ENCODE data around the gene RASSF5. TPM values are rescaled to one million over a fixed set of nuclear protein-coding genes. Genes with fewer than 3 reads are reported as not detected.

RASSF5 gene
- total and polyA plus RNA-seq, 9 of the 15 experiments (the other 6 are each of a cell fraction or from before 2014, with no cell fraction given): 6.1 to 41.0 (median 25.2) TPM

- Histone ChIP-seq H3K4me1 (replicated peaks in 1 of 2; ENCODE audit: control insufficient read depth in 2 of 2, insufficient read depth in 2 of 2, low read length in 2 of 2) (peaks cover 36 to 60% of the 10 kb centered on the region in 2 experiments), H3K27me3 (ENCODE audit: control insufficient read depth in 2 of 2, insufficient read depth in 2 of 2, low read length in 2 of 2) (no peaks in the 10 kb centered on the region), H3K9ac (ENCODE audit: insufficient read depth in 1 of 2, low read depth in 2 of 2, low read length in 2 of 2) (no peak overlapping the region), H3K9me3 (replicated peaks; ENCODE audit: control insufficient read depth, insufficient read depth, low read depth, low read length) (no peaks in the 10 kb centered on the region), H3K4me3 (no peak overlapping the region), H3K36me3 (ENCODE audit: control insufficient read depth, insufficient read depth, low read length) (no peaks in the 10 kb centered on the region), H4K20me1 (replicated peaks; ENCODE audit: control insufficient read depth, insufficient read depth, low read length) (no peaks in the 10 kb centered on the region), H3K79me2 (ENCODE audit: control insufficient read depth, insufficient read depth, low read length) (peaks cover 21% of the 10 kb centered on the region), H3K9me1 (ENCODE audit: control insufficient read depth, insufficient read depth, low read length) (no peaks in the 10 kb centered on the region), H3K27ac (ENCODE audit: extremely low read depth, low read depth, low read length) (no peak overlapping the region), H3K4me2 (ENCODE audit: insufficient read depth, low read length) (no peak overlapping the region), H2AFZ (ENCODE audit: low read depth, low read length) (0 out of 2 replicates have a peak overlapping the region, but pooled peaks have one; percentile 11)
- no peak for DNase-seq (ENCODE audit: extremely low read depth in 1 of 4, low spot score in 3 of 4)
- POLR2A ChIA-PET: interaction anchor here (0.8 to 2.7 kb wide), 6 partner anchors 14 to 117 kb away, joined by 3 to 10 read pairs (median 4); no protein-coding TSS in a partner anchor
- no peak for TF ChIP-seq FOXM1 (IDR thresholded peaks at IDR 0.05; ENCODE audit: low read depth)
- no peak for TF ChIP-seq FOXM1 (CRISPR knock-in tag; IDR thresholded peaks at IDR 0.05; ENCODE audit: low read depth)
- no peak for TF ChIP-seq RBM25 (IDR thresholded peaks at IDR 0.05; ENCODE audit: low read depth, low read length, severe bottlenecking)
- TF ChIP-seq FIP1L1 (IDR thresholded peaks at IDR 0.05; ENCODE audit: low read depth, low read length, poor library complexity, severe bottlenecking): no peak
- TF ChIP-seq PHF21A (IDR thresholded peaks at IDR 0.05; ENCODE audit: borderline replicate concordance, low read depth): no peak
- TF ChIP-seq HEY1 (CRISPR knock-in tag; IDR thresholded peaks at IDR 0.05; ENCODE audit: borderline replicate concordance): no peak
- no peak for TF ChIP-seq ZNF354B (CRISPR knock-in tag; IDR thresholded peaks at IDR 0.05)
- TF ChIP-seq HNRNPL (IDR thresholded peaks at IDR 0.05; ENCODE audit: low read depth, low read length): no peak
- no peak for TF ChIP-seq KAT8 (IDR thresholded peaks at IDR 0.05; ENCODE audit: low read depth)
- TF ChIP-seq KDM2B (CRISPR knock-in tag; IDR thresholded peaks at IDR 0.05): no peak
- TF ChIP-seq PHTF2 (CRISPR knock-in tag; IDR thresholded peaks at IDR 0.05): no peak
- no peak for TF ChIP-seq NFRKB (IDR thresholded peaks at IDR 0.05; ENCODE audit: low read depth)
- TF ChIP-seq TEAD2 (tag; IDR thresholded peaks at IDR 0.05): no peak
- TF ChIP-seq SRSF7 (optimal IDR thresholded peaks at IDR 0.05; ENCODE audit: low read depth, low read length): no peak
- TF ChIP-seq MEF2D (tag; conservative IDR thresholded peaks at IDR 0.05; ENCODE audit: low read depth): no peak
- CTCF ChIA-PET (ENCODE audit: low intra/inter-chr PET ratio): interaction anchor here (0.5 kb wide), 1 partner anchor 29 kb away, joined by 3 read pairs; no protein-coding TSS in a partner anchor
- no TSS peak for BruUV-seq (replicated peaks)
- 78% methylated on average over 3 of the region's 3 CpGs for WGBS (ENCODE audit: insufficient coverage, low coverage, missing lambda C conversion rate)
- in situ Hi-C loops (cut with MboI): no loop called here
- intact Hi-C loops (cut with micrococcal nuclease): no loop called here
- FAIRE-seq: no peak
- no peak for ATAC-seq
Observed at GRCh38 chr1:206554211-206554610, 46.9 kb downstream of the RASSF5 start.

Data from K562 (cell line).